SJSA1 (cell line): ENCODE results near the gene BUB1. TPM values are rescaled to one million over a fixed set of nuclear protein-coding genes. Genes with fewer than 3 reads are reported as not detected.

Experiments used
- total RNA-seq: library from RNA; depleted of rRNA; stranded (reverse); fragments of >200 nt; shearing (Covaris generic); gene quantifications from 2 replicates; pipeline ENCODE4 v1.2.3, GENCODE V29; 2014; rRNA removed

The BUB1 gene
- total RNA-seq, 1 experiment from 2014 or later: 109 TPM

Other genes with a start within 250 kb of the BUB1 start
- 2.3 and 2.7 TPM in 2 replicates for gene LIMS4, start 205.2 kb downstream of the BUB1 start, total RNA-seq
- gene RGPD6, start 100.8 kb downstream of the BUB1 start, total RNA-seq: 12.7 and 30.9 TPM in 2 replicates
- gene ACOXL, start 54.5 kb upstream of the BUB1 start, total RNA-seq: not detected in 2 replicates